HPDE6-E6E7 (cell line): ENCODE measurements around the gene MRFAP1L1.

Experiments used
- DNase-seq: peaks from one replicate; pipeline ENCODE4 v3.0.0; 2011; ENCODE audit warnings: missing footprints; ENCODE audit errors: extremely low spot score

The MRFAP1L1 gene

GRCh38 chr4:6660430-6660829, 49.2 kb downstream of the MRFAP1L1 start:
- no peak for DNase-seq

- DNase-seq = no peak
These were observed 49.8 kb downstream of the MRFAP1L1 start for GRCh38 chr4:6659897-6660296.

GRCh38 chr4:6658597-6659075, 51.0 kb downstream of the MRFAP1L1 start:
- no peak for DNase-seq

- DNase-seq = no peak
These were observed 51.5 kb downstream of the MRFAP1L1 start for GRCh38 chr4:6658209-6658595.
